Stomach (tissue), 9 donors: ENCODE data around the gene ZGLP1. TPM values are rescaled to one million over a fixed set of nuclear protein-coding genes. Genes with fewer than 3 reads are reported as not detected.
A peak's percentile ranks its signal among the peaks of the same experiment; 100 is the strongest.

Experiments
- DNase-seq, 2 donors: peaks; one replicate each; pipeline versions ENCODE4 v3.0.0 to v3.0.0-alpha.2; 2013 to 2019
- H3K27ac ChIP-seq, 5 donors: fragments of 200-600 bp in 4 of 5; sonication (generic) in 4 of 5; one replicate each; pipeline ENCODE4 v1.5.1; 2013 to 2019; ENCODE audit warnings: mild to moderate bottlenecking in 1 of 5, moderate library complexity in 1 of 5
- H3K27me3 ChIP-seq, 3 donors: fragments of 200-600 bp; sonication (generic); one replicate each; pipeline ENCODE4 v1.5.1; 2017 to 2019; ENCODE audit warnings: mixed run types in 1 of 3
- H3K36me3 ChIP-seq, 4 donors: fragments of 200-600 bp; sonication (generic); 1 replicate in 3 of 4; 2 replicates in 1 of 4; pipeline ENCODE4 v1.5.1; 2016 to 2019
- H3K4me1 ChIP-seq, 4 donors: fragments of 200-600 bp; sonication (generic); one replicate each; pipeline ENCODE4 v1.5.1; 2016 to 2019
- H3K4me3 ChIP-seq, 4 donors: fragments of 200-600 bp; sonication (generic) in 3 of 4; one replicate each; pipeline ENCODE4 v1.5.1; 2016 to 2019; ENCODE audit warnings: mild to moderate bottlenecking in 1 of 4
- H3K9me3 ChIP-seq, 4 donors: fragments of 200-600 bp; sonication (generic); one replicate each; pipeline ENCODE4 v1.5.1; 2016 to 2019
- EP300 ChIP-seq: sonication (generic); formaldehyde crosslinking; IDR thresholded peaks from one replicate; pipeline ENCODE4 v1.6.1; 2017; ENCODE audit warnings: antibody characterized with exemption
- POLR2A ChIP-seq, 4 donors: fragments of 450-650 bp; IDR thresholded peaks; one replicate each; pipeline ENCODE4 v1.6.1; 2016; ENCODE audit warnings: antibody characterized with exemption in 4 of 4, control low read depth in 2 of 4, mild to moderate bottlenecking in 1 of 4, moderate library complexity in 1 of 4
- POLR2AphosphoS5 ChIP-seq, 3 donors: sonication (generic); formaldehyde crosslinking; IDR thresholded peaks; one replicate each; pipeline ENCODE4 v1.6.1; 2016; ENCODE audit warnings: antibody characterized with exemption in 3 of 3
- WGBS, 5 donors: extraction: QIAGEN DNeasy Blood & Tissue Kit in 3 of 5; methylation state at CpG; one replicate each; pipeline versions ENCODE4 v1.1.5 to v1.1.7; 2013 to 2018; 5-methylcytosine and 5-hydroxymethylcytosine counted together
- intact Hi-C: fragments of 100-400 bp; cut with DNase I; formaldehyde crosslinking; loops from one replicate; pipeline ENCODE4 v1.15.1; 2023; ENCODE audit warnings: low total_unique reads
- polyA plus RNA-seq, 3 donors: library from polyadenylated mRNA; stranded (reverse); fragments of 200-250 nt; gene quantifications; one replicate each; pipeline ENCODE4 v1.2.3, GENCODE V29; 2013
- total RNA-seq, 5 donors: library from RNA; depleted of rRNA; stranded (reverse); fragments of >200 nt; gene quantifications; one replicate each; pipeline versions ENCODE4 v1.1.0 to v1.2.3, GENCODE V29; 2014 to 2016
- TF ChIP-seq, protein P1 (sequence below), 7 experiments: fragments of 450-650 bp in 4 of 7; fragments of 200-600 bp in 3 of 7; sonication (generic) in 3 of 7; IDR thresholded peaks; one replicate each; pipeline ENCODE4 v1.5.1; 2016 to 2019; ENCODE audit warnings: antibody characterized with exemption in 7 of 7, control low read depth in 2 of 7, mild to moderate bottlenecking in 1 of 7
- donor health status: healthy with polysubstance abuse.
- donor health status: Bipolar disorder and iron deficiency.
- donor health status: healthy.

The ZGLP1 gene
- total and polyA plus RNA-seq, 8 donors: 2.2 to 8.6 (median 3.7) TPM; not detected in 3

DNA sequence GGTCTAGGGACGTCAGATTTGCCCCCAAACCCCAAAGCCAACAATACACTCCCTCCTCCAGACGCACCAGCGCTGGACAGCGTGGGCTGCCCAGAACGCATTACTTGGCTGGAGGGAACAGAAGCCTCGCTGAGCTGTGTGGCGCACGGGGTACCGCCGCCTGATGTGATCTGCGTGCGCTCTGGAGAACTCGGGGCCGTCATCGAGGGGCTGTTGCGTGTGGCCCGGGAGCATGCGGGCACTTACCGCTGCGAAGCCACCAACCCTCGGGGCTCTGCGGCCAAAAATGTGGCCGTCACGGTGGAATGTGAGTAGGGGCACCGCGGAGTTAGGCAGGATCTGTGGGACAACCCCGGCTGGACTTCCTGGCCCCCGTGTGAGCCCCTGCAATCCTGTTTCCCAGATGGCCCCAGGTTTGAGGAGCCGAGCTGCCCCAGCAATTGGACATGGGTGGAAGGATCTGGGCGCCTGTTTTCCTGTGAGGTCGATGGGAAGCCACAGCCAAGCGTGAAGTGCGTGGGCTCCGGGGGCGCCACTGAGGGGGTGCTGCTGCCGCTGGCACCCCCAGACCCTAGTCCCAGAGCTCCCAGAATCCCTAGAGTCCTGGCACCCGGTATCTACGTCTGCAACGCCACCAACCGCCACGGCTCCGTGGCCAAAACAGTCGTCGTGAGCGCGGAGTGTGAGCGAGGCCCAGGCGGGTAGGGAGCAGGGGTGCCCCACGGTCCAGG lies 15.8 kb downstream of the ZGLP1 start:
- Histone ChIP-seq H3K4me1 (peaks cover 49 to 76% (median 71%) of the 10 kb centered on the region in 4 donors), H3K27ac (no peak overlapping the region)
- WGBS, 5 donors: 19 to 25% (median 19%) methylated on average over 26 to 49 of the region's 49 CpGs

DNA sequence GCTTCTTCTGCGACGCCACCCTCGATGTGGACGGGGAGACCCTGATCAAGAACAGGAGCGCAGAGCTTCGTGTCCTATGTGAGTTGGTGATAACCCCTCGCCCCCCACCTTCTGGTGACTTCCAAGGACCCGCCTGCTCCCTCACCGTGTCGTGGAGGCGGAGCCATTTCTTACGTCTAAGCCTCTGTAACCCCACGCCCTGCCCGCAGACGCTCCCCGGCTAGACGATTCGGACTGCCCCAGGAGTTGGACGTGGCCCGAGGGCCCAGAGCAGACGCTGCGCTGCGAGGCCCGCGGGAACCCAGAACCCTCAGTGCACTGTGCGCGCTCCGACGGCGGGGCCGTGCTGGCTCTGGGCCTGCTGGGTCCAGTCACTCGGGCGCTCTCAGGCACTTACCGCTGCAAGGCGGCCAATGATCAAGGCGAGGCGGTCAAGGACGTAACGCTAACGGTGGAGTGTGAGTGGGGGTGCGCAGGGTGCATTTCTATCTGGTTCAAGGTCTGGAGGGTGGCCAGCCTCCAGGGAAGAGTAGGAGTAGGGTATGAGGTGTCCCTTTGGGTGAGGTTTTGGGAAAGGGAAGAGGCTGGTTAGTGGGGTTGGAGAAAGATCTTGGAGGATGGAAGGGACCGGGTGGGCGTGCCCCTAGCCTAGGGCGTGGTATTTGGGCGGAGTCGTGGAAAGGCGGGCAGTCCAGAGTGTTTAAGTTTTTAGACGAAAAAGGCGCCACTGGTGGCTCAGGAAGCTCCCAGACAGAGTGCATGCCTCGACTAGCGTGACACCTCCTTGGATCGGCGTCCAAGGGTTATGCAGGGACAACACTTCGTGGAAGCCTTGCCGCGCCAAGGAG lies 16.6 kb downstream of the ZGLP1 start:
- no peaks in the 10 kb centered on the region for H3K9me3 ChIP-seq
- no peak overlapping the region for H3K27ac ChIP-seq
- H3K4me3 ChIP-seq: peak overlapping the region; percentile 33 to 51 (median 43)
- peaks cover 57 to 84% (median 79%) of the 10 kb centered on the region in 4 donors for H3K4me1 ChIP-seq
- no peaks in the 10 kb centered on the region for H3K36me3 ChIP-seq
- intact Hi-C loops: no loop called here
- TF ChIP-seq EP300 (no peak), POLR2A (IDR thresholded peaks at IDR 0.05) (no peak), POLR2AphosphoS5 (IDR thresholded peaks at IDR 0.05) (no peak)
- TF ChIP-seq, protein P1, sequence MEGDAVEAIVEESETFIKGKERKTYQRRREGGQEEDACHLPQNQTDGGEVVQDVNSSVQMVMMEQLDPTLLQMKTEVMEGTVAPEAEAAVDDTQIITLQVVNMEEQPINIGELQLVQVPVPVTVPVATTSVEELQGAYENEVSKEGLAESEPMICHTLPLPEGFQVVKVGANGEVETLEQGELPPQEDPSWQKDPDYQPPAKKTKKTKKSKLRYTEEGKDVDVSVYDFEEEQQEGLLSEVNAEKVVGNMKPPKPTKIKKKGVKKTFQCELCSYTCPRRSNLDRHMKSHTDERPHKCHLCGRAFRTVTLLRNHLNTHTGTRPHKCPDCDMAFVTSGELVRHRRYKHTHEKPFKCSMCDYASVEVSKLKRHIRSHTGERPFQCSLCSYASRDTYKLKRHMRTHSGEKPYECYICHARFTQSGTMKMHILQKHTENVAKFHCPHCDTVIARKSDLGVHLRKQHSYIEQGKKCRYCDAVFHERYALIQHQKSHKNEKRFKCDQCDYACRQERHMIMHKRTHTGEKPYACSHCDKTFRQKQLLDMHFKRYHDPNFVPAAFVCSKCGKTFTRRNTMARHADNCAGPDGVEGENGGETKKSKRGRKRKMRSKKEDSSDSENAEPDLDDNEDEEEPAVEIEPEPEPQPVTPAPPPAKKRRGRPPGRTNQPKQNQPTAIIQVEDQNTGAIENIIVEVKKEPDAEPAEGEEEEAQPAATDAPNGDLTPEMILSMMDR (IDR thresholded peaks at IDR 0.05): no peak
- H3K27me3 ChIP-seq: peaks cover 45 to 100% (median 88%) of the 10 kb centered on the region in 3 donors
- DNase-seq: no peak
- 13 to 28% (median 15%) methylated on average over 36 to 56 of the region's 56 CpGs for WGBS, 5 donors

More for the DNA sequence above, 15.8 kb downstream of the ZGLP1 start:
- no peak for DNase-seq
- intact Hi-C loops: no loop called here
- Histone ChIP-seq H3K27me3 (peaks cover 39 to 100% (median 80%) of the 10 kb centered on the region in 3 donors), H3K36me3 (no peaks in the 10 kb centered on the region), H3K4me3 (peak overlapping the region in 1 of 4 donors; percentile 6), H3K9me3 (no peaks in the 10 kb centered on the region)
- no peak for TF ChIP-seq POLR2A (IDR thresholded peaks at IDR 0.05)
- TF ChIP-seq, protein P1 (IDR thresholded peaks at IDR 0.05): no peak
- TF ChIP-seq EP300: no peak
- TF ChIP-seq POLR2AphosphoS5 (IDR thresholded peaks at IDR 0.05): no peak

DNA sequence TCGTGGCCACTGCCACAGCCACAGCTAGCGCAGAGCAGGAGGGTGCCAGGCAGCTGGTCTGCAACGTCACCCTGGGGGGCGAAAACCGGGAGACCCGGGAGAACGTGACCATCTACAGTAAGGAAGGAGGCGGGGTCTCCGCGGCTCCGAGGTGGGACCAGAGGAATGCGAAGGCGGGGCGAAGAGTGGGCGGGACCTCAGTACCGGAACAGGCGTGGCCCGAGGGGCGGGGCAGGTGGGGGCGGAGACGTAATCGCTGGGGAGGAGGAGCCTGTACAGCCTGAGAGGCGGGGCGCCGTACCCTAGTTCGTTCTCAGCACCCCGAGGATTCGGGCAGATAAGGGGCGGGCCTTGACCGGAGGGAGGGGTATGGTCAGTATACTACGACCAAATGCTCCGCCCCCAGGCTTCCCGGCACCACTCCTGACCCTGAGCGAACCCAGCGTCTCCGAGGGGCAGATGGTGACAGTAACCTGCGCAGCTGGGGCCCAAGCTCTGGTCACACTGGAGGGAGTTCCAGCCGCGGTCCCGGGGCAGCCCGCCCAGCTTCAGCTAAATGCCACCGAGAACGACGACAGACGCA lies 17.3 kb downstream of the ZGLP1 start:
- 0 to 2% (median 2%) methylated on average over 24 to 45 of the region's 45 CpGs for WGBS, 5 donors
- H3K36me3 ChIP-seq: no peaks in the 10 kb centered on the region
- intact Hi-C loops: no loop called here
- H3K27me3 ChIP-seq: peaks cover 49 to 100% (median 95%) of the 10 kb centered on the region in 3 donors
- H3K27ac ChIP-seq: peak overlapping the region in 1 of 5 donors; percentile 34
- H3K9me3 ChIP-seq: no peaks in the 10 kb centered on the region
- DNase-seq: peak; percentile 82 to 87
- peaks cover 59 to 91% (median 86%) of the 10 kb centered on the region in 4 donors for H3K4me1 ChIP-seq
- peak overlapping the region; percentile 33 to 51 (median 43) for H3K4me3 ChIP-seq
- TF ChIP-seq EP300 (no peak), POLR2A (IDR thresholded peaks at IDR 0.05) (no peak), POLR2AphosphoS5 (IDR thresholded peaks at IDR 0.05) (no peak)
- TF ChIP-seq, protein P1 (IDR thresholded peaks at IDR 0.05): no peak
